C4-2B (cell line): ENCODE results near the gene MEN1.

Experiments
- H3K27ac ChIP-seq: fragments of 450-650 bp; 2 replicates; pipeline ENCODE4 v1.5.1; 2017
- ZFX ChIP-seq: fragments of 450-650 bp; IDR thresholded peaks from 2 replicates; pipeline ENCODE4 v1.6.1; 2017
- TF ChIP-seq, protein P1 (sequence below): fragments of 450-650 bp; conservative IDR thresholded peaks from 2 replicates; pipeline ENCODE4 v1.5.1; 2017; ENCODE audit warnings: mild to moderate bottlenecking

Gene MEN1

DNA sequence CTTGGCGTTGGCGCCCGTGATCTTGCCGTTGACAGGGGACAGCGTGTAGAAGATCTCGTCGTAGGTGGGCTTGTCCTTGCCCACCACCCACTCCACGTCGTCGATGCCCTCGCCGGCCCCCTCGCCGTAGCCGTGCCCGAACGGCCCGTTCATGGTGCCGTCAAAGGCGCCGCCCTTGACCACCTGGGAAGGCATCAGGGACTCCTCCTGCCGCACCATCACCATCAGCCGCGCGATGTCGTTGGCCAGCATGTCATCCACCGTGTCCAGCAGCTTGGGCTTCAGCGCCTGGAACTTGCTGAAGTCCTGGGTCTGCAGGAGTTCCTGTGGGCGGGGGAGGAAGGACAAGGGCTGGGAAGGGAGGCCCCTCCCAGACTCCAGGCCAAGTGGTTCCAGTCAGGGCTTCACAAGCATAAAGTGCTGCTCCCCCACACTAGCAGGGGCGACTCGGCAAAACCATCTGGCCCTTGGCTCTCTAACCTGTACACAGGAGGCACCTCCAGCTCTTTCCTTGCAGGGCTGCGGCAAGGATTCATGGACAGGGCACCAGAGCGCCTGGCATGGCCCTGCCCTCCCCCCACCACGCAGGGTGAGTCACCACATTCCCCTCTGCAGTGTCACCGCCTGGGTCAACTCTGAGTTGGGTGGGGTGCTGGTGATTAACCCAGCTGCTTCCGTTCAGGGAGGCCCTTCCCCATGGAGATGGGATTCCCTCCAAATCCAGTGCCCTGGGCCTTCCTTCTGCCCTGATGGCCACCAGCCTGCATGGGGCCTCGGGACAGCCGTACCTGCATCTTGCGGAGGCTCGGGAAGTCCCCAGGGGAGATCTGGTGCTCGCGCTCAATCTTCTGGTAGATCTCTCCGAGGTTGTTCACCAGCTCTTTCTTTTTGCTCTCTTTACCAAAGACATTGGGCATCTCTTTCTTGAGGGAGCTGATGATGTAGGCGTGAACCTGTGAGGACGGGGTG lies 44.5 kb upstream of the MEN1 start:
- H3K27ac ChIP-seq, result no peak overlapping the region
- TF ChIP-seq, protein P1, sequence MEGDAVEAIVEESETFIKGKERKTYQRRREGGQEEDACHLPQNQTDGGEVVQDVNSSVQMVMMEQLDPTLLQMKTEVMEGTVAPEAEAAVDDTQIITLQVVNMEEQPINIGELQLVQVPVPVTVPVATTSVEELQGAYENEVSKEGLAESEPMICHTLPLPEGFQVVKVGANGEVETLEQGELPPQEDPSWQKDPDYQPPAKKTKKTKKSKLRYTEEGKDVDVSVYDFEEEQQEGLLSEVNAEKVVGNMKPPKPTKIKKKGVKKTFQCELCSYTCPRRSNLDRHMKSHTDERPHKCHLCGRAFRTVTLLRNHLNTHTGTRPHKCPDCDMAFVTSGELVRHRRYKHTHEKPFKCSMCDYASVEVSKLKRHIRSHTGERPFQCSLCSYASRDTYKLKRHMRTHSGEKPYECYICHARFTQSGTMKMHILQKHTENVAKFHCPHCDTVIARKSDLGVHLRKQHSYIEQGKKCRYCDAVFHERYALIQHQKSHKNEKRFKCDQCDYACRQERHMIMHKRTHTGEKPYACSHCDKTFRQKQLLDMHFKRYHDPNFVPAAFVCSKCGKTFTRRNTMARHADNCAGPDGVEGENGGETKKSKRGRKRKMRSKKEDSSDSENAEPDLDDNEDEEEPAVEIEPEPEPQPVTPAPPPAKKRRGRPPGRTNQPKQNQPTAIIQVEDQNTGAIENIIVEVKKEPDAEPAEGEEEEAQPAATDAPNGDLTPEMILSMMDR, result no peak
- no peak for TF ChIP-seq ZFX

DNA sequence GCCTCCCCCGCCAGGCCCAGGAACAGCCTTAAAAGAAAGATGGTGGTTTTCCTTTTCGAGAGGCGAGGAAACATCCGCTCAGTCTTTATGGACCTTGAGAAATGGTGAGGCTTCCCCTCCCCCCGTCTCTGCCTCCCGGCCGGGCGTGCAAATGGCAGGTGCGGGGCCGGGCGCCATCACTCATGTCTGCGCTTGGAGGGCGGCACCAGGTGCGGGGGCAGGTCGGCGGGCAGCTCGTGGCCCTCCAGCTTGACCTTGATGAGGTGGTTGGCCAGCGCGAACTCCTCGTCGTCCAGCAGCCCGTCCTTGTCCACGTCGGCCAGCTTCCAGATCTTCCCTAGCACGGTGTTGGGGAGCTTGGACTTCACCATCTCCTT lies 43.8 kb upstream of the MEN1 start:
- TF ChIP-seq ZFX, result no peak
- TF ChIP-seq, protein P1, result no peak

DNA sequence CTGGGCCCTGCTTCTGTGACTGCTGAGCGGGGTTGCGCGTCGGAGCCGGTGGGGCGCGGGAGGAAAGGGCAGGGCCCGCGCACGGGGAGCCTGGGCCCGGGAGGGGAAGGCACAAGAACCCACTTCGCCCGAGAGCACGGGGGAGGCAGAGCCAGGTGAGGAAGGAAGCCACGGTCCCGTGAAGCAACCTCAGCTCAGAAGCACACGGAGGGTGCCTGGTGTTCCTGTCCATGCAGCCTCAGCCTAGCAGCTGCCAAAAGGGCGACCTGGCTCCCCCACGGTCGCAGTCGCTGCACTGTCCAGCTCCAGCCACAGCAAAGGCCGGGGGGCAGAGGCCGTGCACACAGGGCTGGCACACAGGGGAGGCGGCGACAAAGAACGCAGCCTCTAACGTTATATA lies 43.4 kb upstream of the MEN1 start:
- TF ChIP-seq ZFX, result no peak
- TF ChIP-seq, protein P1, result no peak
- no peak overlapping the region for H3K27ac ChIP-seq

More for the DNA sequence above, 43.8 kb upstream of the MEN1 start:
- H3K27ac ChIP-seq, result no peak overlapping the region

DNA sequence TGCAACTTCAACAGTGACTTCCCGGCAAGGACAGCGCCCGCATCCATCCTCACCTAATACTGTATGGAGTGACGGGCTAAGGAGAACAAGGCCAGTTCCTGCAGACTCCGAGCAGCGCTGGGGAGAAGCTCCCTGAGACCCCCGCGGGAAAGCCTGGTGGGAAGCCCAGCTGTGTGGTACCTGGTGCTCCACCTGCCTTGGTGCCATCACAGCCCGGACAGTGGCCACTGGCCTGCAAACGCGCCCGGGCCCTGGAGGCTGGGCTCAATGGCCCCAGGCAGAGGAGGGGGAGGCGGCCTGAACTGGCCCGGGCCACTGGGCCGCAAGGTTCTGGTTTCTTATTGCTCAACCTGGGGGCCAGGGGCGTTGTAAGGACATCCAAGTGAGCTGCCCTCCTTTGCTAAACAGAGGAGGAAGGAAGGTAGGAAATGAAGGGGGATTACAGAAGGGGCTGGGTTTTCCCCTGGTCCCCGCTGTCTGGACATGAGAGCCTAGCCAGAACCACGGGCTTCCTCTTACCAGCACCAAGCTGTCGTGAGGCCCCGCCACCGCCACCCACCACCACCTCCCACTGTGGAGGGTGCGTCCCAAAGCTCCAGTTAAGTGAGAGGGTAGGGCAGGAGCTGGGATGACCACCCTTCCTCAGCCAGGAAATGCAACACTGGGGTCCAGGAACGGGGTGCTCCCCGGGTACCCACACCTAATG lies 42.6 kb upstream of the MEN1 start:
- no peak overlapping the region for H3K27ac ChIP-seq

DNA sequence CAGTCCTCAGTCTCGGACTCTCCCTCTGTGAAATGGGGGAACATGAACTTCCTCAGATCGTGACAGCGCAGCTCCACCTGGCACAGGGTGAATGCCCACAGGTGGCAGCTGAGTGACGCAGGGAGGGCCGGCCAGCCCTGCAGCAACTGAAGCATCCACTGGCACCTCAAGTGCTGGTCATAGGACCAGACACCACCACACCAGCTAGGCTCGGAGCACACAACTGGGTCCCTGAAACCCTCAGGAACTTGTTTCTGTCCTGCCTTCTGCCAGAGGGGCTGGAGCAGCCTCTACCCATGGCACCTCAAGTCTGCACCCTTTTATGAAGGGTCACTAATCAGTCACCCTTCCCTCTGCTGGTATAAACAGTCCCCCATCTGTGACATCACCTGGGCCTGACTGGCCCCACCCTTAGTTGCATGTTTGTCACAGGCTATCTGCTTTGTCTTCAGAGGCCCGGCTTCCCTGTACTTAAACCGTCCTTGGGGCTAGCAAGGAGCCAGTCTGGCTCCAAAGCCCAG lies 41.5 kb upstream of the MEN1 start:
- no peak for TF ChIP-seq ZFX
- TF ChIP-seq, protein P1, result no peak
- no peak overlapping the region for H3K27ac ChIP-seq

More for the DNA sequence above, 42.6 kb upstream of the MEN1 start:
- TF ChIP-seq ZFX, result no peak
- TF ChIP-seq, protein P1, result no peak

DNA sequence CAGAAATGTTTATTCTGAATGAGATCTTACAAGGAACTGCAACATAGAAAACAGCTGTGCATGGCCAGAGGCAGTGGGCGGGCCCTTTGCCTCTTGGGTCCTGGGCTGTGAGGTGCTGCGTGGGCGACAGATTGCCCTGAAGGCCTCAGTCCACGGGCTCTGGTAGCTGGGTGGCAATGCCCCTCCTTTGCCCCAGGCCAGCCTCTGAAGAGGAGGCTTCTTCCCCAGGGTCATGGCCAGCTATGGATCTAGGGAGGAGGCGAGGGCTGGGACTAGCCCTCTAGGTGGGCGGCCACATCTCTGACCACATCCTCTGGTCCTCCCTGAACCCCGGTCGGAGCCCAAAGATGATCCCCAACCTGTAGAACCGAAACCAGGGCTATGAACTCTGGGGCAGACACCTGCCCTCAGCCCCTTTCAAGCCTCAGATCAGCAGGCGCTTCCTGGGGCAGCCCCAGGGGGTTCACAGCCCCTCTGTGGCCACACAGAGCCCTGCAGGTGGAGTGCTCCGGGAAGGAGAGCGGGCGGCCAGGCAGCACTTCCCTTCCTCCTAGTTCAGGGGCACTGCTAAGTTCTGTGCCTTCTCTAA lies 40.7 kb upstream of the MEN1 start:
- TF ChIP-seq, protein P1, result no peak
- TF ChIP-seq ZFX, result no peak

More for the DNA sequence above, 40.7 kb upstream of the MEN1 start:
- no peak overlapping the region for H3K27ac ChIP-seq
